Measurements from ENCODE around the gene AGMO.

- TF ChIP-seq POLR2AphosphoS5 (IDR thresholded peaks at IDR 0.05) (no peak), CTCF (IDR thresholded peaks at IDR 0.05) (no peak), POLR2A (IDR thresholded peaks at IDR 0.05) (no peak)
Measured at GRCh38 chr7:15424468-15424867, 137.3 kb downstream of the AGMO start.

Data from prostate gland (tissue), 2 donors.